K562 (cell line): ENCODE results near the gene MTHFR. TPM values are rescaled to one million over a fixed set of nuclear protein-coding genes. Genes with fewer than 3 reads are reported as not detected.
A peak's percentile ranks its signal among the peaks of the same experiment; 100 is the strongest.

Source experiments
- ATAC-seq: fragments of 200-7000 bp; cut with Tn5 transposase; 3 replicates; pipeline ENCODE4 v1.9.1; 2020; ENCODE audit warnings: moderate library complexity
- BruUV-seq: library from RNA; stranded (reverse); fragments of 400-500 nt; replicated peaks from 2 replicates; lab custom pipeline; 2021; lab: Mats Ljungman, UMichigan
- CTCF ChIA-PET: fragments of 300-600 bp; formaldehyde crosslinking; extraction: SDS; loops from one replicate; lab custom pipeline; 2021; ENCODE audit warnings: low intra/inter-chr PET ratio; lab: Yijun Ruan, JAX
- POLR2A ChIA-PET: fragments of 300-600, 350-650 bp; sonication (Branson Sonifier 250); formaldehyde crosslinking; extraction: SDS; loops from one replicate; lab custom pipeline; 2021; ENCODE audit warnings: antibody characterized with exemption, inconsistent platforms; lab: Yijun Ruan, JAX
- DNase-seq, 4 experiments: peaks; one replicate each; pipeline versions ENCODE4 v3.0.0 to v3.0.0-alpha.2; 2011 to 2018; ENCODE audit warnings: low spot score in 3 of 4, mixed read lengths in 3 of 4; ENCODE audit errors: extremely low read depth in 1 of 4
- FAIRE-seq: peaks from 2 replicates; lab custom pipeline; 2011; peaks lifted over from hg19 to GRCh38; lab: Jason Lieb, UNC
- H2AFZ ChIP-seq: 2 replicates; pipeline ENCODE4 v1.6.0; 2011; ENCODE audit warnings: low read depth, low read length, control low read depth, inconsistent platforms
- H3K27ac ChIP-seq: fragments of 200-600 bp; 3 replicates; pipeline ENCODE4 v1.8.0; 2011; ENCODE audit warnings: low read depth, mild to moderate bottlenecking, control low read depth, inconsistent platforms, low read length, moderate library complexity, mixed read lengths; ENCODE audit errors: extremely low read depth
- H3K27me3 ChIP-seq, 2 experiments: fragments of 300-600 bp in 1 of 2; 2 replicates in 1 of 2; 3 replicates in 1 of 2; pipeline versions ENCODE4 v1.6.0 to v1.8.0; 2011; ENCODE audit warnings: inconsistent platforms in 2 of 2, low read length in 2 of 2, mild to moderate bottlenecking in 1 of 2, mixed read lengths in 1 of 2, moderate library complexity in 1 of 2; ENCODE audit not compliant: control insufficient read depth in 2 of 2, insufficient read depth in 2 of 2
- H3K36me3 ChIP-seq: fragments of 300-600 bp; 3 replicates; pipeline ENCODE4 v1.8.0; 2011; ENCODE audit warnings: mild to moderate bottlenecking, low read length, inconsistent platforms; ENCODE audit not compliant: control insufficient read depth, insufficient read depth
- H3K4me1 ChIP-seq, 2 experiments: fragments of 200-600 bp in 1 of 2; replicated peaks in 1 of 2; 2 replicates in 1 of 2; 3 replicates in 1 of 2; pipeline versions ENCODE4 v1.5.1 to v1.8.0; 2011; ENCODE audit warnings: inconsistent platforms in 2 of 2, low read length in 2 of 2, mild to moderate bottlenecking in 1 of 2, mixed read lengths in 1 of 2, moderate library complexity in 1 of 2; ENCODE audit not compliant: control insufficient read depth in 2 of 2, insufficient read depth in 2 of 2
- H3K4me2 ChIP-seq: 2 replicates; pipeline ENCODE4 v1.6.1; 2011; ENCODE audit warnings: low read length, control low read depth, inconsistent platforms, mixed read lengths; ENCODE audit not compliant: insufficient read depth
- H3K4me3 ChIP-seq: fragments of 200-600 bp; sonication (generic), shearing (Covaris generic); 2 replicates; pipeline ENCODE4 v1.5.1; 2016; ENCODE audit warnings: control low read depth, inconsistent platforms
- H3K79me2 ChIP-seq: fragments of 200-600 bp; 3 replicates; pipeline ENCODE4 v1.8.0; 2011; ENCODE audit warnings: low read length, inconsistent platforms; ENCODE audit not compliant: control insufficient read depth, insufficient read depth
- H3K9ac ChIP-seq, 2 experiments: 2 replicates each; pipeline versions ENCODE4 v1.6.0 to v1.6.1; 2011; ENCODE audit warnings: low read depth in 2 of 2, low read length in 2 of 2, control low read depth in 1 of 2, inconsistent platforms in 1 of 2, mild to moderate bottlenecking in 1 of 2, mixed read lengths in 1 of 2; ENCODE audit not compliant: insufficient read depth in 1 of 2
- H3K9me1 ChIP-seq: one replicate; pipeline ENCODE4 v1.6.0; 2011; ENCODE audit warnings: inconsistent platforms, mild to moderate bottlenecking, low read length, moderate library complexity; ENCODE audit not compliant: control insufficient read depth, insufficient read depth
- H3K9me3 ChIP-seq: replicated peaks from 2 replicates; pipeline ENCODE4 v1.5.1; 2011; ENCODE audit warnings: low read depth, low read length, inconsistent platforms; ENCODE audit not compliant: control insufficient read depth, insufficient read depth
- H4K20me1 ChIP-seq: replicated peaks from 2 replicates; pipeline ENCODE4 v1.6.1; 2011; ENCODE audit warnings: low read length, inconsistent platforms, mixed read lengths; ENCODE audit not compliant: control insufficient read depth, insufficient read depth
- ARNT ChIP-seq, 2 experiments: fragments of 450-650 bp; IDR thresholded peaks; 2 replicates each; pipeline ENCODE4 v1.6.1; 2016; ENCODE audit warnings: mild to moderate bottlenecking in 1 of 2
- ATF7 ChIP-seq: fragments of 450-650 bp; IDR thresholded peaks from 2 replicates; pipeline ENCODE4 v1.7.1; 2014; ENCODE audit warnings: mild to moderate bottlenecking, moderate library complexity
- CHAMP1 ChIP-seq: fragments of 450-650 bp; IDR thresholded peaks from 2 replicates; pipeline ENCODE4 v1.6.1; 2016; ENCODE audit warnings: mild to moderate bottlenecking
- CUX1 ChIP-seq: fragments of 200-800 bp; sonication (Bioruptor generic); IDR thresholded peaks from 2 replicates; pipeline ENCODE4 v1.6.1; 2016; ENCODE audit warnings: missing genetic modification characterization, missing compliant biosample characterization
- DMBX1 ChIP-seq: fragments of 250-450 bp; sonication (Bioruptor Pico); IDR thresholded peaks from 2 replicates; pipeline ENCODE4 v1.8.0; 2022; ENCODE audit warnings: inconsistent platforms, mild to moderate bottlenecking, moderate library complexity, borderline replicate concordance
- MAFK ChIP-seq: IDR thresholded peaks from 2 replicates; pipeline ENCODE4 v1.6.1; 2011; ENCODE audit warnings: low read length, improper control_type of control experiment
- MYBL2 ChIP-seq, 2 experiments: fragments of 450-650 bp in 1 of 2; sonication (generic) in 1 of 2; formaldehyde crosslinking in 1 of 2; IDR thresholded peaks; 2 replicates each; pipeline versions ENCODE4 v1.6.1 to v1.8.1; 2017 to 2022; ENCODE audit warnings: borderline replicate concordance in 1 of 2, inconsistent platforms in 1 of 2, low read depth in 1 of 2, mild to moderate bottlenecking in 1 of 2, missing genetic modification reagents in 1 of 2, moderate library complexity in 1 of 2
- NCOA2 ChIP-seq, 2 experiments: fragments of 450-650 bp; IDR thresholded peaks; 2 replicates each; pipeline ENCODE4 v1.6.1; 2018; ENCODE audit warnings: mild to moderate bottlenecking in 2 of 2, moderate library complexity in 1 of 2; ENCODE audit not compliant: partially characterized antibody in 2 of 2
- NR2C1 ChIP-seq, 2 experiments: fragments of 450-650 bp; IDR thresholded peaks; 2 replicates each; pipeline ENCODE4 v1.6.1; 2017; ENCODE audit warnings: mild to moderate bottlenecking in 2 of 2, antibody characterized with exemption in 1 of 2, inconsistent platforms in 1 of 2, missing compliant biosample characterization in 1 of 2, missing genetic modification characterization in 1 of 2
- RBM14 ChIP-seq: fragments of 200-400 bp; formaldehyde crosslinking; IDR thresholded peaks from 2 replicates; pipeline ENCODE4 v1.6.1; 2018; ENCODE audit warnings: low read depth, mild to moderate bottlenecking, low read length, moderate library complexity, borderline replicate concordance; ENCODE audit not compliant: insufficient read depth
- RFX5 ChIP-seq: IDR thresholded peaks from 2 replicates; pipeline ENCODE4 v1.6.1; 2011; ENCODE audit warnings: low read depth, mild to moderate bottlenecking, improper control_type of control experiment, low read length
- ZKSCAN8 ChIP-seq: fragments of 200-800 bp; sonication (Bioruptor generic); IDR thresholded peaks from 2 replicates; pipeline ENCODE4 v1.6.1; 2016; ENCODE audit warnings: missing genetic modification characterization, missing compliant biosample characterization
- ZNF586 ChIP-seq: fragments of 450-650 bp; formaldehyde crosslinking; conservative IDR thresholded peaks from 2 replicates; pipeline ENCODE4 v1.4.0; 2020; ENCODE audit warnings: mild to moderate bottlenecking, moderate library complexity
- WGBS: fragments of 100-300 bp; shearing (Covaris generic); methylation state at CpG from one replicate; pipeline ENCODE4 v1.1.6; 2016; ENCODE audit warnings: low coverage, mixed read lengths; ENCODE audit not compliant: insufficient coverage; ENCODE audit errors: missing lambda C conversion rate; 5-methylcytosine and 5-hydroxymethylcytosine counted together
- in situ Hi-C: fragments of 300-500 bp; cut with MboI; formaldehyde crosslinking; loops from 4 replicates; pipeline ENCODE4 v1.15.0; 2018; ENCODE audit warnings: inconsistent platforms, mixed read lengths
- intact Hi-C: fragments of 100-400 bp; cut with micrococcal nuclease; formaldehyde crosslinking; loops from 2 replicates; pipeline ENCODE4 v1.14.2; 2022
- polyA plus RNA-seq, 8 experiments: library from polyadenylated mRNA; depleted of rRNA in 4 of 8; stranded (reverse) in 5 of 8; unstranded in 3 of 8; fragments of >200 nt; fragmentation: Nextera tagmentation in 2 of 8; fragmentation: Illumina TruSeq in 1 of 8; extraction: Ambion mirVana in 2 of 8; extraction: Trizol in 1 of 8; gene quantifications; 2 replicates each; pipeline versions ENCODE4 v1.2.1 to v1.2.3, GENCODE V29; 2011 to 2014; ENCODE audit warnings: inconsistent platforms in 1 of 8, missing spikeins in 1 of 8
- total RNA-seq, 7 experiments: library from RNA; depleted of rRNA in 6 of 7; stranded (reverse); fragments of >200 nt in 6 of 7; fragmentation: Illumina TruSeq in 2 of 7; extraction: Trizol in 2 of 7; gene quantifications; 2 replicates each; pipeline versions ENCODE4 v1.2.1 to v1.2.3, GENCODE V29; 2011 to 2021; ENCODE audit warnings: low replicate concordance in 1 of 7

The MTHFR gene
- total and polyA plus RNA-seq, 9 of the 15 experiments (the other 6 are each of a cell fraction or from before 2014, with no cell fraction given): 5.0 to 104 (median 62.6) TPM

- WGBS: 89% methylated on average over 17 of the region's 19 CpGs
- peaks cover 3 to 7% of the 10 kb centered on the region in 2 experiments; a peak in 1 of 5 replicates for H3K4me1 ChIP-seq
- FAIRE-seq (no peak), DNase-seq (no peak), ATAC-seq (no peak)
- no peak overlapping the region for H2AFZ ChIP-seq
- POLR2A ChIA-PET: interaction anchor here (0.6 to 3.3 kb wide), 8 partner anchors 10 to 206 kb away, joined by 3 to 37 read pairs (median 4); no protein-coding TSS in a partner anchor
- H3K4me3 ChIP-seq: no peak overlapping the region
- in situ Hi-C loops: no loop called here
- H3K4me2 ChIP-seq: no peak overlapping the region
- CTCF ChIA-PET: interaction anchor here (0.6 kb wide), 1 partner anchor 70 kb away, joined by 4 read pairs; no protein-coding TSS in a partner anchor
- no peaks in the 10 kb centered on the region for H3K9me1 ChIP-seq
- intact Hi-C loops: no loop called here
- H3K27ac ChIP-seq: no peak overlapping the region
- H3K9me3 ChIP-seq: no peaks in the 10 kb centered on the region
- no peaks in the 10 kb centered on the region for H3K27me3 ChIP-seq
- no peaks in the 10 kb centered on the region for H4K20me1 ChIP-seq
- no peaks in the 10 kb centered on the region for H3K79me2 ChIP-seq
- 0 out of 4 replicates have a peak overlapping the region, but pooled peaks of 1 of the 2 experiments have one; percentile 5 for H3K9ac ChIP-seq
- H3K36me3 ChIP-seq: peaks cover 92% of the 10 kb centered on the region
- BruUV-seq: no TSS peak
- TF ChIP-seq ATF7 (no peak), RBM14 (no peak), NR2C1 (IDR thresholded peaks at IDR 0.05) (no peak), NR2C1 (tag; IDR thresholded peaks at IDR 0.05) (no peak), RFX5 (no peak), ARNT (IDR thresholded peaks at IDR 0.05) (no peak), CUX1 (CRISPR knock-in tag) (no peak), MAFK (no peak), ZKSCAN8 (no peak), ZNF586 (CRISPR knock-in tag) (no peak), CHAMP1 (no peak), NCOA2 (IDR thresholded peaks at IDR 0.05; ENCODE audit: partially characterized antibody in 2 of 2) (no peak), DMBX1 (CRISPR knock-in tag) (no peak), MYBL2 (IDR thresholded peaks at IDR 0.05; ENCODE audit: low read depth) (no peak), MYBL2 (CRISPR knock-in tag; IDR thresholded peaks at IDR 0.05; ENCODE audit: borderline replicate concordance) (no peak)
Measured at GRCh38 chr1:11828511-11828910, 22.7 kb upstream of the MTHFR start.
